HEK293 (cell line): Measurements from ENCODE around the gene TRIM28.

Experiments used
- BCL11B ChIP-seq: fragments of 450-650 bp; formaldehyde crosslinking; IDR thresholded peaks from 2 replicates; pipeline ENCODE4 v1.5.1; 2016; ENCODE audit warnings: low read depth, missing biosample characterization, missing genetic modification characterization
- EGR2 ChIP-seq: fragments of 450-650 bp; formaldehyde crosslinking; IDR thresholded peaks from 2 replicates; pipeline ENCODE4 v1.5.1; 2016; ENCODE audit warnings: low read depth, missing biosample characterization, missing genetic modification characterization
- GLIS2 ChIP-seq: fragments of 450-650 bp; formaldehyde crosslinking; IDR thresholded peaks from 2 replicates; pipeline ENCODE4 v1.5.1; 2016; ENCODE audit warnings: missing biosample characterization, missing genetic modification characterization
- ZBTB17 ChIP-seq: fragments of 450-650 bp; formaldehyde crosslinking; IDR thresholded peaks from 2 replicates; pipeline ENCODE4 v1.5.1; 2016; ENCODE audit warnings: missing biosample characterization, missing genetic modification characterization
- ZBTB8A ChIP-seq: fragments of 450-650 bp; formaldehyde crosslinking; IDR thresholded peaks from 2 replicates; pipeline ENCODE4 v1.5.1; 2016; ENCODE audit warnings: missing biosample characterization, missing genetic modification characterization
- ZFP69B ChIP-seq: fragments of 450-650 bp; formaldehyde crosslinking; IDR thresholded peaks from 2 replicates; pipeline ENCODE4 v1.5.1; 2016; ENCODE audit warnings: missing biosample characterization, missing genetic modification characterization
- ZNF10 ChIP-seq: fragments of 450-650 bp; formaldehyde crosslinking; IDR thresholded peaks from 2 replicates; pipeline ENCODE4 v1.5.1; 2017; ENCODE audit warnings: missing biosample characterization, missing genetic modification characterization
- ZNF335 ChIP-seq: fragments of 450-650 bp; formaldehyde crosslinking; conservative IDR thresholded peaks from 2 replicates; pipeline ENCODE4 v1.5.1; 2016; ENCODE audit warnings: missing biosample characterization, missing genetic modification characterization
- ZNF350 ChIP-seq: fragments of 450-650 bp; formaldehyde crosslinking; IDR thresholded peaks from 2 replicates; pipeline ENCODE4 v1.5.0; 2017; ENCODE audit warnings: missing biosample characterization, mild to moderate bottlenecking, missing genetic modification characterization
- ZNF366 ChIP-seq: fragments of 450-650 bp; formaldehyde crosslinking; conservative IDR thresholded peaks from 2 replicates; pipeline ENCODE4 v1.5.1; 2016; ENCODE audit warnings: missing biosample characterization, missing genetic modification characterization
- ZNF433 ChIP-seq: fragments of 450-650 bp; formaldehyde crosslinking; IDR thresholded peaks from 2 replicates; pipeline ENCODE4 v1.5.1; 2016; ENCODE audit warnings: missing biosample characterization, missing genetic modification characterization, low read depth
- ZNF670 ChIP-seq: fragments of 450-650 bp; formaldehyde crosslinking; IDR thresholded peaks from 2 replicates; pipeline ENCODE4 v1.5.1; 2016; ENCODE audit warnings: missing biosample characterization, missing genetic modification characterization, low read depth
- ZNF777 ChIP-seq: fragments of 450-650 bp; formaldehyde crosslinking; IDR thresholded peaks from 2 replicates; pipeline ENCODE4 v1.5.1; 2017; ENCODE audit warnings: missing biosample characterization, missing genetic modification characterization, borderline replicate concordance
- ZNF837 ChIP-seq: fragments of 450-650 bp; formaldehyde crosslinking; IDR thresholded peaks from 2 replicates; pipeline ENCODE4 v1.5.1; 2016; ENCODE audit warnings: missing biosample characterization, missing genetic modification characterization
- TF ChIP-seq, protein P1 (sequence below): fragments of 450-650 bp; IDR thresholded peaks from 2 replicates; pipeline ENCODE4 v1.5.1; 2018; ENCODE audit warnings: missing biosample characterization, missing genetic modification characterization
- TF ChIP-seq, protein P2 (sequence below): fragments of 450-650 bp; formaldehyde crosslinking; IDR thresholded peaks from 2 replicates; pipeline ENCODE4 v1.5.1; 2016; ENCODE audit warnings: missing biosample characterization, missing genetic modification characterization
- TF ChIP-seq, protein P3 (sequence below): fragments of 450-650 bp; formaldehyde crosslinking; conservative IDR thresholded peaks from 2 replicates; pipeline ENCODE4 v1.5.1; 2016; ENCODE audit warnings: low read depth, missing biosample characterization, missing genetic modification characterization
- TF ChIP-seq, protein P4 (sequence below): fragments of 450-650 bp; formaldehyde crosslinking; IDR thresholded peaks from 2 replicates; pipeline ENCODE4 v1.5.1; 2016; ENCODE audit warnings: missing biosample characterization, missing genetic modification characterization
- TF ChIP-seq, protein P5 (sequence below): fragments of 450-650 bp; formaldehyde crosslinking; IDR thresholded peaks from 2 replicates; pipeline ENCODE4 v1.5.1; 2016; ENCODE audit warnings: missing biosample characterization, missing genetic modification characterization
- TF ChIP-seq, protein P6 (sequence below): fragments of 450-650 bp; formaldehyde crosslinking; IDR thresholded peaks from 2 replicates; pipeline ENCODE4 v1.5.1; 2016; ENCODE audit warnings: missing biosample characterization, missing genetic modification characterization, low read depth
- TF ChIP-seq, protein P7 (sequence below): IDR thresholded peaks from 2 replicates; pipeline ENCODE4 v1.6.1; 2011; ENCODE audit warnings: mild to moderate bottlenecking, low read depth, low read length, borderline replicate concordance
- TF ChIP-seq, protein P8 (sequence below): fragments of 450-650 bp; formaldehyde crosslinking; IDR thresholded peaks from 2 replicates; pipeline ENCODE4 v1.5.0; 2017; ENCODE audit warnings: missing biosample characterization, missing genetic modification characterization, borderline replicate concordance

The TRIM28 gene

DNA sequence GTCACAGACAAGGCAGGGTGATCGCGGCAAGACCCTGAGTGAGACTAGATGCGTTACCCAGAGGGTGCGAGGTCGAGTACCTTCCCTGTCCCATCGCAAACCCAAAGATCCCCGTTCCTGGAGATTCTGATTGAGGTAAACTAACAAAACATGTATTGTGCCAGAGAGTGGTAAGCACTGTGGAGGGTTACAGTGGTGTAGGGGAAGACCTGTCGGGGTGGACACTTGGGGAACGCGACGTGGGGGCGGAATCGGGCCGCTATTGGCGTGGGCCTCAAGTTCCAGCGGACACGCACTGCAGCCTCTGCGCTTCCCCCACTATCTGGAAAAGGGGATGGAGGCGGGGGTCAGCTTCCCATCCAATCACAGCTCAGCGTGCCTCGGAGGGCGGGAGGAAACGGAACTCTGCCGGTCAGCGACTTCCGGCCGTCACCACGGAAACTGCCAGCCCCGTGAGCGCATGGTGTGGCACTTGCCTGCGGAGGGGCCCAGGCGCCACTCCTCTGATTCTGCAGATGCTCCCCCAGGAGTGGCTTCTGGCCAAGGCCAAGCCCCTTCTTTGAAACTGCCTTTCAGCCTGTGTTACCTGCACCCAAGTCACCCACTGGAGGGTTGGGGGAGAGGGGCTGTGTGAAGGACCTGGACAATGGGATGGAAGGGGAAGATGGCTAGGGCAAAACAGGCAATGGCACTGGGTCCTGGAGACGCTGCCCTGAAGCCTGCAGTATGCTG is 15.6 kb downstream of the TRIM28 start (continued):
- TF ChIP-seq EGR2 (tag by site-specific recombination), result peak; percentile 91
- 0 out of 2 replicates have a peak, but pooled peaks have one; percentile 20 for TF ChIP-seq ZNF10 (tag by site-specific recombination)
- TF ChIP-seq, protein P1, sequence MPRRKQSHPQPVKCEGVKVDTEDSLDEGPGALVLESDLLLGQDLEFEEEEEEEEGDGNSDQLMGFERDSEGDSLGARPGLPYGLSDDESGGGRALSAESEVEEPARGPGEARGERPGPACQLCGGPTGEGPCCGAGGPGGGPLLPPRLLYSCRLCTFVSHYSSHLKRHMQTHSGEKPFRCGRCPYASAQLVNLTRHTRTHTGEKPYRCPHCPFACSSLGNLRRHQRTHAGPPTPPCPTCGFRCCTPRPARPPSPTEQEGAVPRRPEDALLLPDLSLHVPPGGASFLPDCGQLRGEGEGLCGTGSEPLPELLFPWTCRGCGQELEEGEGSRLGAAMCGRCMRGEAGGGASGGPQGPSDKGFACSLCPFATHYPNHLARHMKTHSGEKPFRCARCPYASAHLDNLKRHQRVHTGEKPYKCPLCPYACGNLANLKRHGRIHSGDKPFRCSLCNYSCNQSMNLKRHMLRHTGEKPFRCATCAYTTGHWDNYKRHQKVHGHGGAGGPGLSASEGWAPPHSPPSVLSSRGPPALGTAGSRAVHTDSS (tag by site-specific recombination), result 0 out of 2 replicates have a peak, but pooled peaks have one; percentile 4
- TF ChIP-seq, protein P2, sequence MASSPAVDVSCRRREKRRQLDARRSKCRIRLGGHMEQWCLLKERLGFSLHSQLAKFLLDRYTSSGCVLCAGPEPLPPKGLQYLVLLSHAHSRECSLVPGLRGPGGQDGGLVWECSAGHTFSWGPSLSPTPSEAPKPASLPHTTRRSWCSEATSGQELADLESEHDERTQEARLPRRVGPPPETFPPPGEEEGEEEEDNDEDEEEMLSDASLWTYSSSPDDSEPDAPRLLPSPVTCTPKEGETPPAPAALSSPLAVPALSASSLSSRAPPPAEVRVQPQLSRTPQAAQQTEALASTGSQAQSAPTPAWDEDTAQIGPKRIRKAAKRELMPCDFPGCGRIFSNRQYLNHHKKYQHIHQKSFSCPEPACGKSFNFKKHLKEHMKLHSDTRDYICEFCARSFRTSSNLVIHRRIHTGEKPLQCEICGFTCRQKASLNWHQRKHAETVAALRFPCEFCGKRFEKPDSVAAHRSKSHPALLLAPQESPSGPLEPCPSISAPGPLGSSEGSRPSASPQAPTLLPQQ (tag by site-specific recombination), result peak; percentile 75
- no peak for TF ChIP-seq ZNF433 (tag by site-specific recombination)
- TF ChIP-seq, protein P3, sequence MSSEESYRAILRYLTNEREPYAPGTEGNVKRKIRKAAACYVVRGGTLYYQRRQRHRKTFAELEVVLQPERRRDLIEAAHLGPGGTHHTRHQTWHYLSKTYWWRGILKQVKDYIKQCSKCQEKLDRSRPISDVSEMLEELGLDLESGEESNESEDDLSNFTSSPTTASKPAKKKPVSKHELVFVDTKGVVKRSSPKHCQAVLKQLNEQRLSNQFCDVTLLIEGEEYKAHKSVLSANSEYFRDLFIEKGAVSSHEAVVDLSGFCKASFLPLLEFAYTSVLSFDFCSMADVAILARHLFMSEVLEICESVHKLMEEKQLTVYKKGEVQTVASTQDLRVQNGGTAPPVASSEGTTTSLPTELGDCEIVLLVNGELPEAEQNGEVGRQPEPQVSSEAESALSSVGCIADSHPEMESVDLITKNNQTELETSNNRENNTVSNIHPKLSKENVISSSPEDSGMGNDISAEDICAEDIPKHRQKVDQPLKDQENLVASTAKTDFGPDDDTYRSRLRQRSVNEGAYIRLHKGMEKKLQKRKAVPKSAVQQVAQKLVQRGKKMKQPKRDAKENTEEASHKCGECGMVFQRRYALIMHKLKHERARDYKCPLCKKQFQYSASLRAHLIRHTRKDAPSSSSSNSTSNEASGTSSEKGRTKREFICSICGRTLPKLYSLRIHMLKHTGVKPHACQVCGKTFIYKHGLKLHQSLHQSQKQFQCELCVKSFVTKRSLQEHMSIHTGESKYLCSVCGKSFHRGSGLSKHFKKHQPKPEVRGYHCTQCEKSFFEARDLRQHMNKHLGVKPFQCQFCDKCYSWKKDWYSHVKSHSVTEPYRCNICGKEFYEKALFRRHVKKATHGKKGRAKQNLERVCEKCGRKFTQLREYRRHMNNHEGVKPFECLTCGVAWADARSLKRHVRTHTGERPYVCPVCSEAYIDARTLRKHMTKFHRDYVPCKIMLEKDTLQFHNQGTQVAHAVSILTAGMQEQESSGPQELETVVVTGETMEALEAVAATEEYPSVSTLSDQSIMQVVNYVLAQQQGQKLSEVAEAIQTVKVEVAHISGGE, result peak; percentile 97
- TF ChIP-seq, protein P4, sequence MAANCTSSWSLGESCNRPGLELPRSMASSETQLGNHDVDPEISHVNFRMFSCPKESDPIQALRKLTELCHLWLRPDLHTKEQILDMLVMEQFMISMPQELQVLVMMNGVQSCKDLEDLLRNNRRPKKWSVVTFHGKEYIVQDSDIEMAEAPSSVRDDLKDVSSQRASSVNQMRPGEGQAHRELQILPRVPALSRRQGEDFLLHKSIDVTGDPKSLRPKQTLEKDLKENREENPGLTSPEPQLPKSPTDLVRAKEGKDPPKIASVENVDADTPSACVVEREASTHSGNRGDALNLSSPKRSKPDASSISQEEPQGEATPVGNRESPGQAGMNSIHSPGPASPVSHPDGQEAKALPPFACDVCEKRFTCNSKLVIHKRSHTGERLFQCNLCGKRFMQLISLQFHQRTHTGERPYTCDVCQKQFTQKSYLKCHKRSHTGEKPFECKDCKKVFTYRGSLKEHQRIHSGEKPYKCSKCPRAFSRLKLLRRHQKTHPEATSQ (tag by site-specific recombination), result peak; percentile 61; the same call in 1 of the 2 replicates
- peak; percentile 72 for TF ChIP-seq ZNF335 (tag by site-specific recombination)
- no peak for TF ChIP-seq ZNF837 (tag by site-specific recombination)
- TF ChIP-seq ZNF670 (tag by site-specific recombination), result no peak
- TF ChIP-seq, protein P5, sequence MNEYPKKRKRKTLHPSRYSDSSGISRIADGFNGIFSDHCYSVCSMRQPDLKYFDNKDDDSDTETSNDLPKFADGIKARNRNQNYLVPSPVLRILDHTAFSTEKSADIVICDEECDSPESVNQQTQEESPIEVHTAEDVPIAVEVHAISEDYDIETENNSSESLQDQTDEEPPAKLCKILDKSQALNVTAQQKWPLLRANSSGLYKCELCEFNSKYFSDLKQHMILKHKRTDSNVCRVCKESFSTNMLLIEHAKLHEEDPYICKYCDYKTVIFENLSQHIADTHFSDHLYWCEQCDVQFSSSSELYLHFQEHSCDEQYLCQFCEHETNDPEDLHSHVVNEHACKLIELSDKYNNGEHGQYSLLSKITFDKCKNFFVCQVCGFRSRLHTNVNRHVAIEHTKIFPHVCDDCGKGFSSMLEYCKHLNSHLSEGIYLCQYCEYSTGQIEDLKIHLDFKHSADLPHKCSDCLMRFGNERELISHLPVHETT, result 0 out of 2 replicates have a peak, but pooled peaks have one; percentile 69
- TF ChIP-seq, protein P6, sequence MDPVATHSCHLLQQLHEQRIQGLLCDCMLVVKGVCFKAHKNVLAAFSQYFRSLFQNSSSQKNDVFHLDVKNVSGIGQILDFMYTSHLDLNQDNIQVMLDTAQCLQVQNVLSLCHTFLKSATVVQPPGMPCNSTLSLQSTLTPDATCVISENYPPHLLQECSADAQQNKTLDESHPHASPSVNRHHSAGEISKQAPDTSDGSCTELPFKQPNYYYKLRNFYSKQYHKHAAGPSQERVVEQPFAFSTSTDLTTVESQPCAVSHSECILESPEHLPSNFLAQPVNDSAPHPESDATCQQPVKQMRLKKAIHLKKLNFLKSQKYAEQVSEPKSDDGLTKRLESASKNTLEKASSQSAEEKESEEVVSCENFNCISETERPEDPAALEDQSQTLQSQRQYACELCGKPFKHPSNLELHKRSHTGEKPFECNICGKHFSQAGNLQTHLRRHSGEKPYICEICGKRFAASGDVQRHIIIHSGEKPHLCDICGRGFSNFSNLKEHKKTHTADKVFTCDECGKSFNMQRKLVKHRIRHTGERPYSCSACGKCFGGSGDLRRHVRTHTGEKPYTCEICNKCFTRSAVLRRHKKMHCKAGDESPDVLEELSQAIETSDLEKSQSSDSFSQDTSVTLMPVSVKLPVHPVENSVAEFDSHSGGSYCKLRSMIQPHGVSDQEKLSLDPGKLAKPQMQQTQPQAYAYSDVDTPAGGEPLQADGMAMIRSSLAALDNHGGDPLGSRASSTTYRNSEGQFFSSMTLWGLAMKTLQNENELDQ (tag by site-specific recombination), result no peak
- peak; percentile 79 for TF ChIP-seq GLIS2 (tag by site-specific recombination)
- TF ChIP-seq ZNF366 (tag by site-specific recombination), result peak; percentile 96
- TF ChIP-seq ZBTB8A (tag by site-specific recombination), result no peak
- TF ChIP-seq ZNF777 (tag by site-specific recombination), result peak; percentile 51; the same call in 1 of the 2 replicates
- TF ChIP-seq ZFP69B (tag by site-specific recombination), result peak; percentile 85
- TF ChIP-seq BCL11B (tag by site-specific recombination), result peak; percentile 51
- TF ChIP-seq, protein P7, sequence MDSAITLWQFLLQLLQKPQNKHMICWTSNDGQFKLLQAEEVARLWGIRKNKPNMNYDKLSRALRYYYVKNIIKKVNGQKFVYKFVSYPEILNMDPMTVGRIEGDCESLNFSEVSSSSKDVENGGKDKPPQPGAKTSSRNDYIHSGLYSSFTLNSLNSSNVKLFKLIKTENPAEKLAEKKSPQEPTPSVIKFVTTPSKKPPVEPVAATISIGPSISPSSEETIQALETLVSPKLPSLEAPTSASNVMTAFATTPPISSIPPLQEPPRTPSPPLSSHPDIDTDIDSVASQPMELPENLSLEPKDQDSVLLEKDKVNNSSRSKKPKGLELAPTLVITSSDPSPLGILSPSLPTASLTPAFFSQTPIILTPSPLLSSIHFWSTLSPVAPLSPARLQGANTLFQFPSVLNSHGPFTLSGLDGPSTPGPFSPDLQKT, result no peak; the same call in 1 of the 2 replicates
- TF ChIP-seq, protein P8, sequence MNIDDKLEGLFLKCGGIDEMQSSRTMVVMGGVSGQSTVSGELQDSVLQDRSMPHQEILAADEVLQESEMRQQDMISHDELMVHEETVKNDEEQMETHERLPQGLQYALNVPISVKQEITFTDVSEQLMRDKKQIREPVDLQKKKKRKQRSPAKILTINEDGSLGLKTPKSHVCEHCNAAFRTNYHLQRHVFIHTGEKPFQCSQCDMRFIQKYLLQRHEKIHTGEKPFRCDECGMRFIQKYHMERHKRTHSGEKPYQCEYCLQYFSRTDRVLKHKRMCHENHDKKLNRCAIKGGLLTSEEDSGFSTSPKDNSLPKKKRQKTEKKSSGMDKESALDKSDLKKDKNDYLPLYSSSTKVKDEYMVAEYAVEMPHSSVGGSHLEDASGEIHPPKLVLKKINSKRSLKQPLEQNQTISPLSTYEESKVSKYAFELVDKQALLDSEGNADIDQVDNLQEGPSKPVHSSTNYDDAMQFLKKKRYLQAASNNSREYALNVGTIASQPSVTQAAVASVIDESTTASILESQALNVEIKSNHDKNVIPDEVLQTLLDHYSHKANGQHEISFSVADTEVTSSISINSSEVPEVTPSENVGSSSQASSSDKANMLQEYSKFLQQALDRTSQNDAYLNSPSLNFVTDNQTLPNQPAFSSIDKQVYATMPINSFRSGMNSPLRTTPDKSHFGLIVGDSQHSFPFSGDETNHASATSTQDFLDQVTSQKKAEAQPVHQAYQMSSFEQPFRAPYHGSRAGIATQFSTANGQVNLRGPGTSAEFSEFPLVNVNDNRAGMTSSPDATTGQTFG (tag by site-specific recombination), result no peak
- TF ChIP-seq ZNF350, result no peak
- peak; percentile 57 for TF ChIP-seq ZBTB17 (tag by site-specific recombination)
